ENCODE measurements around the gene SELENOH.
A peak's percentile ranks its signal among the peaks of the same experiment; 100 is the strongest.
"Not testable (repeated sequence)": the region's sequence is repeated elsewhere in the genome, so short reads cannot be mapped to it uniquely, and the experiment has no call there.

Gene SELENOH, protein sequence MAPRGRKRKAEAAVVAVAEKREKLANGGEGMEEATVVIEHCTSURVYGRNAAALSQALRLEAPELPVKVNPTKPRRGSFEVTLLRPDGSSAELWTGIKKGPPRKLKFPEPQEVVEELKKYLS

DNA sequence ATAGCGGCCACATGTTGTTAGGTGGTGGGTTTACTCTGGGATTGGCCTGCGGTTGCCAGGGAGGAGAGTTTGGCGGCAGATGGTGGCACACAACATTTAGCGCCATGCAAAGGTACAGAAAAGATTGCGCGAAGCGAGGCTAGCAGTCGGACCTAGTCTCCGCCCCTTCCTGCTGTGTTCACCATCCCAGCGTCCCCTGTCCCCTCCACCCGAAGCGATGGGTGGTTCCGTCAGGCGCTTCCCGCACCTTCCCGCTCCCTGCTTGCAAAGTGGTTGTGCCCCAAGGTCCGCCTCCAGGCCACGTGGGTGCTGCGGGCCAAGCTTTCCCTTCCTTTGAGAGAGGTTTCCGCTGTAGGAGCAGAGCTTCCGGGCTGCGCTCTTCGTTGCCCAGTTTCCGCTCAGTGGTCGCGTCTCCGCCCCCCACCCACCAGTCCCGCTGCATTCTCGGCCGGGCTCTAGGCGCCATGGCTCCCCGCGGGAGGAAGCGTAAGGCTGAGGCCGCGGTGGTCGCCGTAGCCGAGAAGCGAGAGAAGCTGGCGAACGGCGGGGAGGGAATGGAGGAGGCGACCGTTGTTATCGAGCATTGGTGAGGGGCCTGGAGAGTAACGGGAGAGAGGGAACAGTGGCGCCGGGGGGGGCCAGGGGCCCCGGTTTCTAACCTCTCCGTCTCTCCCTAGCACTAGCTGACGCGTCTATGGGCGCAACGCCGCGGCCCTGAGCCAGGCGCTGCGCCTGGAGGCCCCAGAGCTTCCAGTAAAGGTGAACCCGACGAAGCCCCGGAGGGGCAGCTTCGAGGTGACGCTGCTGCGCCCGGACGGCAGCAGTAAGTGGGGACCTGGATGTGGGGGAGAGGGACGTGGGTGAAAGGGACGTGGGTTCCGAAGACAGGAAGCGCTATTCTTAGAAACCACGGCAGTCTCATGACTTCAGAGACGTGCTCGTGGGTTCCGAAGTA lies at the start of gene SELENOH:
SELENOH (plus strand) TSS at position 360 of the 955 bp plus-strand sequence; CDS start at position 465, 105 bp downstream.
- peak; percentile 86 for DNase-seq (ENCODE audit: low read depth)

DNA sequence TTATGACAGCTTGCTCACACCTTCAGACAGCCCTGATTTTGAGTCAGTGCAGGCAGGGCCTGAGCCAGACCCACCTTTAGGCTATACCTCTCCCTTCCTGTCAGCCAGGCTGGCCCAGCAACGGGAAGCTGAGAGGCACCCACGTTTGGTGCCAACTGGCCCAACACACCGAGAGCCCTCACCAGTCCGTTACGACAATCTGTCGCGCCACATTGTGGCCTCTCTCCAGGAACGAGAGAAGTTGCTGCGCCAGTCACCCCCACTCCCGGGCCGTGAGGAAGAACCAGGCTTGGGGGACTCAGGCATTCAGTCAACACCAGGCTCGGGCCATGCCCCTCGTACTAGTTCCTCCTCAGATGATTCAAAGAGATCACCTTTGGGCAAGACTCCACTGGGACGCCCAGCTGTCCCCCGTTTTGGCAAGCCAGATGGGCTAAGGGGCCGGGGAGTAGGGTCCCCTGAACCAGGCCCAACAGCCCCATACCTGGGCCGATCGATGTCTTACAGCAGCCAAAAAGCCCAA lies 42.4 kb upstream of the SELENOH start:
- DNase-seq (ENCODE audit: low read depth): no peak

DNA sequence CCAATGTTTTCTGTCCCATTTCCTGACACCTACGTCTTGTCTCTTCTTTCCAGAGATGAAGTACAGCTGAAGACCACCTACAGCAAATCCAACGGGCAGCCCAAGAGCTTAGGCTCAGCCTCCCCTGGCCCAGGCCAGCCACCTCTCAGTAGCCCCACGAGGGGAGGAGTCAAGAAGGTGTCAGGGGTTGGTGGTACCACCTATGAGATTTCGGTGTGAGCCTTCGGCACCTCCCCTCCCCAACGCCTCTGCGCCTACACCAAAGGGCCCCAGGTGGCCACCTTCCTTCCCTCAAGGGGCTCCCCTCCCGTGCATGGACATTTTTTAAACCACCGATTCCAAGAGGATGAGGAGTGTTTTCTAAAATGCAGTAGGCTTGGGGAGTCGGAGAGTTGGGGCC lies 41.5 kb upstream of the SELENOH start:
- DNase-seq (ENCODE audit: low read depth): no peak

DNA sequence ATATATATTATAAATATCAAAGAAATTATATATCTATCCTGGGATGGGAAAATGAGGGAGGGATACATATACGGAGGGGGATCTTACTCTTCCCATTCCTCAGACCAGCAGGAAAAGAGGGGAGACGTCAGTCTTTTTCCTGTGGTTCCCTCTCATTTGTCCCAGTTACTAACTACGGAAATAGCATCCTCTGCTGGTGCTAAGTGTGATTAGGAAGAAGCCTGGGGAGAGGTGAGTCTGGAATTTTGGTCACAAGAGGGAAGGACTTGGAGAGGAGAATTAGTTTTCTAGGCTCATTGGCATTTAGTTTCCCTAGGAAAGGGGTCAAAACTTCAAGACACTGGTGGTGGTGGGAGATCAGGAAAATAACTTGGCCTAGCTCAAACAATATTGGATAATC lies 40.9 kb upstream of the SELENOH start:
- DNase-seq (ENCODE audit: low read depth): no peak

DNA sequence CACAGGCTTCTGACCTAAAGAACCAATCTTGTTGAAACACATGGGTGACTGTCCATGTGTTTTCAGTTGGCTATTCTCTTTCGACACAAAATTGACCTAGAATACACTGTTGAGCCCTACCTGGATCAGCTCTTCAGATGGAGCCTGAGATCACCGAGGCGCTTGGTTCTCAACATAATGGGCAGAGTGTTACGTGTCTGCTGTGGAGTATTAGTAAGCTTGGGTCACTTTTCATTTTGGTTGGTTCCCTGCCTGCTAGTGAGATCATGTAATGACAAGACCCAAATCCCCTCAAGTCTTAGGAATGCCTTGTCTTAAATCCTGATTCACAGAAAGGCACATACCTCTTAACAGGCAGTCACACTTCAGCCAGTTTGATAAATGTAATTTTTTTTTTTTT lies 38.0 kb upstream of the SELENOH start:
- DNase-seq (ENCODE audit: low read depth): no peak

DNA sequence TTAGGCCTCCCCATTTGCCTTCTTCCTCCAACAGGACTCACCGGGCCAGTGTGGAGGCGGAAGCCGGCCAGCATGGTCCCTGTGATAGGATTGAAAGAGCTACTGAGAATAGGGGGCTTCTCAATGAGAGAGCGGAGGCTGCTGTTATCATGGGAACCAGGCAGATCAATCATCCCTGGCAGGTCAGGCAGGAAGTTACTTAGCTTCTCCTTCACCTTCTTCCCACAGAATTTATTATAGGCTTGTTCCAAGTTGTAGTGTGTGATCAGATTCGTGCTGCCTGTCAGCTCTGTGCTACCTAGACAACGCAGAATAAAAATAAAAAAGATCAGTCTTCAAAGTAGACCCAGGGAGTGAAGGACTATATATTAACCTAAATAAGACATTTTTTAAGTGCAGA lies 36.4 kb upstream of the SELENOH start:
- no peak for DNase-seq (ENCODE audit: low read depth)

DNA sequence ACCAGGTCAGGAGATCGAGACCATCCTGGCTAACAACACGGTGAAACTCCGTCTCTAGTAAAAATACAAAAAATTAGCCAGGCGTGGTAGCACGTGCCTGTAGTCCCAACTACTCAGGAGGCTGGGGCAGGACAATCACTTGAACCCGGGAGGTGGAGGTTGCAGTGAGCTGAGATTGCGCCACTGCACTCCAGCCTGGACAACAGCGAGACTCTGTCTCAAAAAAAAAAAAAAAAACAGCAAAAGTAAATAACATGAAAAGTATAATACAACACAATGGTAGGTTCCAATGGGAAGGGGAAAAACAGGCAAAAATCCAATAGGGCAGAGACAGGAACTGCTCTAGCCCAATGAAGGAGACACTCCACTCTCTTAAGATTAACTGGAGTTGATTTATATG lies 35.9 kb upstream of the SELENOH start:
- not testable (repeated sequence) for DNase-seq (ENCODE audit: low read depth)

DNA sequence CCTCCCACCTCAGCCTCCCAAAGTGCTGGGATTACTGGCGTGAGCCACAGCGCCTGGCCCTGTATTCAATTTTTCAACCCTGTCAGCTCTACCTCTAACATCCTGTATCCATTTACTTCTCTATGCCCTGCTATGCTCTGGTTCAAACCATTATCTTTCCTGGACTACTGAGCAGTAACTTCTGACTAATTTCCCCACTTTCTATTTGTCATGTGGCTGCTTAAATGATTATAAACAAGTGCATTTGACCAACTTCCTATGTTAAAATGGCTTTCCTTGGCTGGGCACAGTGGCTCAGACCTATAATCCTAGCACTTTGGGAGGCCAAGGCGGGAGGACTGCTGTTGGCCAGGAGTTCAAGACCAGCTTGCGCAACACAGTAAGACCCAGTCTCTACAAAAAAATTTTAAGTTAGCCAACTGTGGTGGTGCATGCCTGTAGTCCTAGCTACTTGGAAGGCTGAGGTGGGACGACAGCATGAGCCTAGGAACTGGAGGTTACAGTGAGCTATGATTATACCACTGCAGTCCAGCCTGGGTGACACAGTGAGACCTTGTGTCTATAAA lies 31.4 kb upstream of the SELENOH start:
- no peak for DNase-seq (ENCODE audit: low read depth)

DNA sequence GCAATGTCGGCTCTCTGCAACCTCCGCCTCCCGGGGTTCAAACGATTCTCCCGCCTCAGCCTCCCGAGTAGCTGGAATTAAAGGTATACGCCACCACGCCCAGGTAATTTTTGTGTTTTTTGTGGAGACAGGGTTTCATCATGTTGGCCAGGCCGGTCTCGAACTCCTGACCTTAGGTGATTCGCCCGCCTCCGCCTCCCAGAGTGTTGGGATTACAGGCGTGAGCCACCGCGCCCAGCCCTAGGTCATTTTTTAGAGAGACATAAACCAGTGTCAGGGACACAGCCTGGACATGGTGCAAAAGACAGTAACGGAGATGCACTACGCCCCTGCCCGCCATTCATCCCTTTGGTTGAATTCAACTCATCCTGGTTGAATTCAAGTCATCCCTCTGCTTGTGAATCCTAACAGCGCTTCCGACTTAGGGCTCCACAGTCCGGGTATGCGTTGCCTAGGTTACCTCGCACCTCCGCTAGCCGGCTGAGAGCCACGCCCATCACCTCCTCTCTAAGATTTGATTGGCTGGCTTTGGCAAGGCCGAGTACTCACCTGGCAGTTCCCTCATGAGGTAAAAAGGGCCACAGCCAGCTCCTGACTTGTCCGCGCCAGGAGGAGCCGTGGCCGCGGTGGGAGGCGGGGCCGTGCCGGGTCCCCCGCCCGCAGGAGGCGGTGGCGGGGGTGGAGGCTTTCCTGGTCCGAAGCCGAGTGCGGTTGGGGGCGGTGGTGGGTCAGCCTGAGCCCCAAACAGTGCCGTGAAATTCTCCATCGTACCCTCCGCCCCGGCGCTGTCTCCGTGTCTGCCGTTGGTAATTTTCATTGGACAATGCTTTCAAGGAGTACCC lies 29.7 kb upstream of the SELENOH start, which contains the start of gene MED19:
MED19 (minus strand) TSS at position 802 of the 842 bp plus-strand sequence; CDS start at position 766, 36 bp downstream.
- DNase-seq (ENCODE audit: low read depth): peak; percentile 51

DNA sequence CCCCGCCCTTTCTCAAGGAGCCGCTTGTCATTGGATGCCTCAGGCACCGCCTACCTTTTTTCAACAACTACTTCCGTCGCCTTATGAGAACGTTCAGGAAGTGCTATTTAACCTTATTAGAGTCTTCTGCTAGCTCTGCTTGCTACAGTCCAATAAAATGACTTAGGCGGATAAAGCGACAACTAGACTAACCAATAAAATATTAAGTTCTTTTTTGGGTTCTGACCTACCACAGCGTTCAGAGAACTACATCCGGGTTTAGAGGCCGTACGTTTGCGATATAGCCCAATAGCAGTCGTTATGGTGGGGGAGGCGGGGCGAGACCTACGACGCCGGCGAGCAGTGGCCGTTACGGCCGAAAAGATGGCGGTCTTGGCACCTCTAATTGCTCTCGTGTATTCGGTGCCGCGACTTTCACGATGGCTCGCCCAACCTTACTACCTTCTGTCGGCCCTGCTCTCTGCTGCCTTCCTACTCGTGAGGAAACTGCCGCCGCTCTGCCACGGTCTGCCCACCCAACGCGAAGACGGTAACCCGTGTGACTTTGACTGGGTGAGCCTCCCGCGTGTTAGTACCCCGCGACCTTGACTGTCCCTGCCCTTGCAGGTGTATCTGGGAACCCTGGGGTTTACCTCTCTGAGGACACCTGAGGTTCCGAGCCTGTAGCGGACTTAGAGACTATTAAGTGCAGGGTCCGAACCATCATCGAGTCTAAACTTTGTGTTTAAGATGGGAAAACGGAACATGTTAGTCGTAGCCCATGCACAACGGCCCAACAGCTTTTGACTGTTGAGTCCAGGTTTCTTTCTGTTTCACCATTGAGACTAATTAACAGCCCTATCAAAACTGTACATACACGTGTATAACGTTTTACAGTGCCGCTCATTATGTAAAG lies 28.8 kb upstream of the SELENOH start, which contains the start of gene TMX2:
TMX2 (plus strand) TSS at position 338 of the 895 bp plus-strand sequence; CDS start at position 364, 26 bp downstream.
- DNase-seq (ENCODE audit: low read depth): peak; percentile 85

DNA sequence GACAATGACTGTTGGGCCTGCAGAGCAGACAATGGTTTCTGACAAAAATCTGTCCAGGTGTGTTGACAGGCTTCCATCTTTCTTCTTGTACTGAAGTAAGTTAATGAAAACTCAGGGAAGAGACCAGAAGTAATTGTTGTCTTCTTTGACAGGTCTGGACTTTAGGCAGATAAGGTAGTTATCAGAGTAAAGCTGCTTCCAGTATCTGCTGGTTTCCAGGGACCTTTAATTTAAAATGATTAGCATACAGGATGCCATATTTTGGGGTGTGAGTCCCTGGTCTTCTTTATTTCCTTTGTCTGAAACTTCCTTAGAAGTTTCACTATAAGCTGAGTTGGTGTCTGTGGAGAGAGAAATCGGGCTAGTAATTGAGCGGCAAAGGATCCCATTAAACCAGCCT lies 27.5 kb upstream of the SELENOH start:
- DNase-seq (ENCODE audit: low read depth): no peak

DNA sequence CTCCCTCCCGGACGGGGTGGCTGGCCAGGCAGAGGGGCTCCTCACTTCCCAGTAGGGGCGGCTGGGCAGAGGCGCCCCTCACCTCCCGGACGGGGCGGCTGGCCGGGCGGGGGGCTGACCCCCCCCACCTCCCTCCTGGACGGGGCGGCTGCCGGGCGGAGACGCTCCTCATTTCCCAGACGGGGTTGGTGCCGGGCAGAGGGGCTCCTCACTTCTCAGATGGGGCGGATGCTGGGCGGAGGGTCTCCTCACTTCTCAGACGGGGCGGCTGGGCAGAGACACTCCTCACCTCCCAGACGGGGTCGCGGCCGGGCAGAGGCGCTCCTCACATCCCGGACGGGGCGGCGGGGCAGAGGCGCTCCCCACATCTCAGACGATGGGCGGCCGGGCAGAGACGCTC lies 24.6 kb upstream of the SELENOH start:
- DNase-seq (ENCODE audit: low read depth): not testable (repeated sequence)

DNA sequence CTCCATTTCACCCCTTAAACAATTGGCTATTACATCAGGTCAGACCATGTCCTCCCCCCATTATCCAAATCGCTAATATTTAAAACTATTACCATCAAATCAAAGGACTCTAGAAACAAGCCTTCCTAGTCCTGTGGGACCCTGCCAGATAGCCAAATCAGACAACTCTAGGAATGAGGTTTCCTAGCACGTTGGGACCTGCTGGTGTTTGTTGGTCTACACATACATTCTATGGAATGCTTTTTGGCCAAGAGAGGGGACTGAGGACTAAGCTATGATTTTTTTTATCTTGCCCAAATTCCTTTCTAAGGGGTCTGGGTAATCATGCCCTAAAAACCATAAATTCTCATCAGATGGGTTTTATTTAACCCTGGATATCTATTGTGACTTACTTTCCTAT lies 14.1 kb upstream of the SELENOH start:
- DNase-seq (ENCODE audit: low read depth): no peak

DNA sequence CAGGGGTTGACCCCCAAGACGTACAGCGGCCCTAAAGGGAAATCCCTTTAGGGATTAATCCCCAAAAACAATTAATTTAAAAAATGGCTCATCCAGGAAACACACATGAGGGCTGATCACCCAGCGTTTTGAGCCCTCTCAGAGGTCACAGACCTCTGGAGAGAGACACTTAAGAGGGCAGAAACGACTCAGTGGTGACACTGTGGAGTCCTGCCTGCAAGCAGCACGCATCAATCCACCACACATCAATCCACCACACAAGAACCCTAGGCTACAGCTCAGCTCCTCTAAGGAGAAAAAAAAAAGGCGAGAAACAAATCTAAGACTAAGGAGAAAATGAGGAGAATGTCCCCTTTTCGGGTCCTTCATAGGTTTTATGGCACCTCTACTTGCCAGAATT lies 12.5 kb upstream of the SELENOH start:
- DNase-seq (ENCODE audit: low read depth): no peak

DNA sequence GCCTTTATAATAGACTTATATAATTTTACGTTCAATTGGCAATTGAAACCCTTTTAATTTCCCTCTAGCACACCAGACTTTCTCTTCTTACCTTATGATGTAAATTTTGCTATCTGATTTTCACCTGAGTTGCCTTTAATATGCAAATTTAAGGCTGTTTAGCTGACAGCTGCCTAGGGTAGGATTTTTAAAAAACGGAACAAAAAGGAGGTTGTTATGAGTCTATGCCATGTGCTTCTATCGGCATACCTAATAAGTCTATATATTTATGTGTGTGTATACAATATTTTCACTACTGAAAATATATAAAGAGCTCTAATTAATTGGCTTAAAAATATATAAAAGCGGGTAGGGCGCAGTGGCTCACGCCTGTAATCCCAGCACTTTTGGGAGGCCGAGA lies 11.8 kb upstream of the SELENOH start:
- DNase-seq (ENCODE audit: low read depth): no peak

DNA sequence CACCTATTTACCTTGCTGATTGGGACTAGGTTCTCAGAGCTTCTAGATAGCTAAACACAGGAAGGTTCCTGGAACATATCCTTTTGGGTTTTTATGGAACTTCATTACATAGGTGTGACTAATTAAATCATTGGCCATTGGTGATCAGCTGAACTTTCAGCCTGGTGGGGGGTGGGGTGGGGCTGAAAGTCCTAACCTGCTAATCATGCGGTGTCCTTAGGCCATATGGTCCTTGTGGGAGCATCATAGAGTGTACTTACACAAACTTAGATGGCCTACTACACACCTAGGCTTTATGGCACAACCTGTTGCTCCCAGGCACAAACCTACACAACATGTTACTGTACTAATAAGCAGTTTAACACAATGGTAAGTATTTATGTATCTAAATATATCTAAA lies 8.6 kb upstream of the SELENOH start:
- DNase-seq (ENCODE audit: low read depth): no peak

DNA sequence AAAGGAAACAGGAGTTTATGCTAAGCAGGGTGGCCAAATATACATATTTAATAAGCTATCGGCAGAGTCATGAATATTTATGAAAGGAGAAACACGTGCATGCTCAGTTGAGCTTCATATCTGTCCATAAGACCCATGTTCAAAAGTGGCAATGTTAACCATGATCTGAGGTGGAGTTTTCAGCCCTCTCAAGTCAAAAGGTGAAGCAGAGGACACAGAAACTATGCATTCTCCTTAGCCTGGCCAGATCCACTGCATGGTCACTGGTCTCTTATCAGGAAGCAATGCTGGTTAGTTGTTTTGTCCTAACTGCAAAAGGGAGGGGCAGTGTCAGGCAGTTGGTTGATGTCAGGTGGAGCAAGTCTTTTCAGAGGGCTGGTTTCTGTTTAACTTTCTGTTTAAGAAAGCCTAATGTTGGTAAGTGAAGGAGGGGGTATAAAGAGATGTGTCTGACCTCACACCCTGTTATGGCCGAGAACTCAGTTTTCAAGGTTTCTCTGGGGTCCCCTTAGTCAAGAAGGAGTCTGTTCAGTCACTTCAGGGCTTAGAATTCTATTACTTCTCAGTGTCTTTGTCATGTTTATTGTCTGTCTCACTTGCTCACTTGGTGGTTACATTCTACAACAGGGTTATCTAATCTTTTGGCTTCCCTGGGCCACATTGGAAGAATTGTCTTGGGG lies 5.5 kb upstream of the SELENOH start:
- no peak for DNase-seq (ENCODE audit: low read depth)

DNA sequence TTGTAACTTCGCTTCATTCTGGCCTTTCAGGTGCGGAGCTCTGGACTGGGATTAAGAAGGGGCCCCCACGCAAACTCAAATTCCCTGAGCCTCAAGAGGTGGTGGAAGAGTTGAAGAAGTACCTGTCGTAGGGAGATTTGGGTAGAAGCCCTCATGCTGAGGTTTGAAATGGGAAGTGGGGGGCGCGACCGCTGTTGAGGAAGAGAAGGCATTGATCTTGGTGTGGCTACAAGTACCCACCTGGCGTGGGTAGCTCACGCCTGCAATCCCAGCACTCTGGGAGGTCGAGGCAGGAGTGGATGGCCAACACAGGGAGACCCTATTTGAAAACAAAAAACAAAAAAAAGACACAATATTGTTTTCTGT lies 779 bp downstream of the SELENOH start:
- DNase-seq (ENCODE audit: low read depth): no peak

DNA sequence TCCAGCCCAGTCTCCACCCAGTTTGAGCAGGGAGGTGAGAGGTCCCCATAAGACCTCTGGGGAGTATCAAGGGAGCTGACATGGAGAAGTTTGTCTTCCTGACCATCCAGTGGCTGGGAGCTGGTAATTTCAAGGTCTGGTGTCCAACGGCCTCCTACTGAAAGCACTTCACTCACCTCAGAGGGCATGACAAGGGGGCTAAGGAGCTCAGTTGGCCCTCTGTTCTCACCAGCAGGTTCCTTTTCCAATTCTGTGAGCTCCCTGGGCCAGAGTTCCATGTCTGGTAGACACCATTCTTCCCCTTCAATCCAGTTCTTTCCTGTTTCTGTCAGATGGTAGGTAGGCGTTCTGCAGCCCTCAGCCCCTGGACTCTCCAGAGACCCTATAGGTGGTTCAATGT lies 3.1 kb downstream of the SELENOH start:
- DNase-seq (ENCODE audit: low read depth): no peak

DNA sequence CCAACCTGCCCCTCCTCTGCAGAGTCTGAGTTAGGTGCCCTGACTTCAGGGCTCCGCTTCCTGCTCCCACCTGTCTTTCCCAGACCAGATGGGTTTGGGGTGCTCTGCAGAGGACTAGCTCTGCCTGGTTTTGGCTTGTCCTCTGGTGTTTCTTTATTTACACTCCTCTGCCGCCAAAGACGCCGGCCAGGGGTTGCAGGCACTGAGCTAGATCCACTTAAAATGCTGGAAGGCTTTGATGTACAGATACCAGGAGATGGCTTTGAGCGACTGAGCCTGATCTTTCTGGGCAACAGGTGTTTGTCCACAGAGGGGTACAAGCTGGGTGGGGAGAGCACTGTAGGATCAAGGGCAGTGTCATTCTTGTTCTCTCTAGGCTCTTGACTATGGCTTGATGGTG lies 3.9 kb downstream of the SELENOH start:
- no peak for DNase-seq (ENCODE audit: low read depth)
